TTC549 (cell line): ENCODE data around the gene ST6GALNAC6.

ENCODE experiments used
- FAIRE-seq: peaks from 2 replicates; lab custom pipeline; 2012; peaks lifted over from hg19 to GRCh38; lab: Jason Lieb, UNC

ST6GALNAC6 gene

DNA sequence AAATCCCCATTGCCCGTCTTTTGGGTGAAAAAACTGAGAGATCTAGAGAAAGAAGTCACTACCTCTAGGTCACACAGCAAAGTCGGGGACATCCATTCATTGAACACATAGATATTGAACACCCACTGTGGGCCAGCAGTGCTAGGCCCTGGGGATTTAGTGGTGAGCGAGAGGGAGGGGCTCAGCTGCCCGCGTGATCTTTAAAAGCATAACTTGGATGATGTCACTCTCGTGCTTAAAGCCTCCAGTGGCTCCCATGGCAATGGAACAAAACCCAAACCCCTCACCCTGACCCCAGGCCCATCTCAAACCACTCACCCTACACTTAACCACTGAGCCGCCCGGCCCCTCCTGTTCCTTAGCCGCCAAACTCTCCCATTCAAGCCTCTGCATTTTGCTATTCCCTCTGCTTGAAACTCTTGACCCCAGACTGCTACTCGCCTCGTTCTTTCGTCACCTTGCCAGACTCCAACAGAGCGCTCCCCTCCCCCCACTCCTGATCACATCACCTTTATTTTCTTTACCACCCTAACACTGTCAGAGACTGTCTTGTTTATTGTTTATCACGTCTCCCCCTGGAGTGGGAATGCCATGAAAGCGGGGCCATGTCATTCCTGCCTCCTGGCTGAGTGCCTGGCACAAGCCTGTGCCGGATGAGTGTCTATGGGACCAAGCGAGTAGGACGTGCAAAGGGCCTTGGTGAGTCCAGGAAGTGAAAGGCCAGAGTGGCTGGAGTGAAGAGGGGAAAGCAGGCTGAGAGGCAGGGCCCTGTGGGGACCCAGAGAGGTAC lies 31.9 kb upstream of the ST6GALNAC6 start:
- FAIRE-seq = no peak

DNA sequence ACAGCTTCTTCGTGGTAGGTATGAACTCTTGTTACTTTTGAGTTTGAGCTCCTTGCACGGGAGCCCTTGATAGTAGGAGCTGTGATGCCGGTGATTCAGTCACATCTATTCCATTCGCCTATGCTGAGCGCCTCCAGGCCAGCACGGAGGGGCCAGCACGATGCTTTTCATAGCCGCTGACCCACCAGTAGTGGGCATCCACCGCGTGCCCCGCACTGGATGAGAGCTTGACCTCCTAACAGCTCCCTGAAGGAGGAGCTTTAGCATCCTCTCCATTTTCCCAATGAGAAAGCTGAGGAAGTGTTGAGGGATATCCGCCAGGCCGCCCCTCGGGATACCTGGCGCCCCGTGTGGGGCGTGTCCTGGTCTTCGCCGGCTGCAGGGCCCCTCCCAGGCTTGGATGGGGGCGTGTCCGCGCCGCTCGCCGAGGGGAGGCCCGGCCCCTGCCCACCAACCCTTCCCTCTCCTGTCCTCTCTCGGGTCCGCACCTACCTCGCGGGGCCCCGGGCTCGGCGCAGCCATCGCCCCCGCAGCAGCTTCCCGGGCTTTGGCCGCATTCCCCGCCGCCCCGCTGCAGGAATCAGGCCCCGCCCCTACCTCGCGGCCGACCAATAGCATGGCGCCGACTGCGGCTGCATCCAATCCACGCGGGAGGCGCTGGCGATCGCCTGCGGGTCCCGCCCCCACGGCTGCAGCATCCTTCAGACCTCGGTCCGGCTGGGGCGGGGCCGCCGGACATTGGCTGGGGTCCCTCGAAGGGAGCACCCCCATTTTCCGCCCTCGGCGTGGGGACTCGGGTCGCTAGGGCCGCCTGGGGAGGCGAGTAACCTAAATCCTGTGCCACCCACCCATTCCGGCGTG lies 31.1 kb upstream of the ST6GALNAC6 start, which contains the start of gene PIP5KL1:
Gene PIP5KL1, minus strand, starts transcription at position 547 of the 861 bp plus-strand sequence. Its CDS starts 25 bp downstream, at position 522.
- no peak for FAIRE-seq

DNA sequence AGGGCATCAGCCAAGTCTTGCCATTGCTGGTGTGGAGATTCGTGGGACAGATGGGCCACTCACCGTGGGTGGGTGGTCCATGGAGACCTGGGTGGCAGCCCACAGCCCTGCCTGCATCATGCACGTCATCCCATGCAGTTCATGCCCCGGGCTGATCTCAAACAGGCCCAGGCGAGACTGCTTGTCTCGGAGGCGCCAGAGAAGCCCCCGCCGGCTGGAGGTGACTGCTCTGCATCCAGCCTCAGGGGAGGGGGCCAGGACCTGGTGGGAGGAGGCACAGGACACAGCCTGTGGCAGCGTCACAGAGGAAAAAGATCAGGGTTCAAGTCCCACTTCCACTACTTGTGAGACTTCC lies 30.2 kb upstream of the ST6GALNAC6 start:
- FAIRE-seq = no peak

DNA sequence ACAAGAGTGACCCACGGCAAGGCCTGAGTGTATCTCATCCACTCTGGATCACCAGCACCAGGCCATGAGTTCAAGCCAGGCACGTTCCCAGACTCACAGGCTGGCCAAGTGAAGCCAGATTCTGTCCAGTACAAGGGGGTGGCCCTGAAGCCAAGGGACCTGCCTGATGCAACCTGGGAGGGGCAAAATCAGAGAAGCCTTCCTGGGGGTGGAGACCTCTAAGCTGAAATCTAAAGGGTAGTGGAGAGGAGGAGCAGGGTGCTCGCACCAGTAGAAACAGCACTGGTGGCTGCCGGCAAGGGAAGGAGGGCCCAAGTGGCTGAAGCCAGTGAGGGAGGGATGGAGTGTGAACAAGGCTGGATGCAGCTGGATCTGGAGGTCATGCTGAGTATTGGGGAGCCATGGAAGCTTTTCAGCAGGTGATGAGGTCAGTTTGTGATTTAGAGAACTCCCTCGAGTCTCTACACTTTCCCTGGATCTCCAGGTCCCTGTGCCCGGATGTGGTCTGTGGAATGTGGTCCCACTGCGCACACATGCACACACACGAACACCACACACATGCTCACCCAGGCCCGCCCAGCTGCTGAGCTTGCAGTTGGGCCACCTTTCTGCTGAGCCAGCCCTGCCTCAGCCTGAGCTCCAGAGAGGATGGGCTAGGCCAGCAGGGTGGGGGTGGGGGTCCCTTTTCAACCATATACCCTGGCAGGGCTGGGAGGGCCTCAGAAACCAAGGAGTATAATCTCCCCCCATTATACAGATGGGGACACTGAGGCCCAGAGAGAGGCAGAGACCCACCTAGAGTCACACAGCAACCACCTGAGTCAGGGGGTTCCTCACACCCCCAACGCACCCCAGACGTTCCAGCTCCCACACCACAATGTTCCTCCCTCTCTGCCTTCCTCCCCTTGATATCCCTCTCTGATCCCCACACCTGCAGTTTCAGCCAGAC lies 29.5 kb upstream of the ST6GALNAC6 start:
- FAIRE-seq = no peak

DNA sequence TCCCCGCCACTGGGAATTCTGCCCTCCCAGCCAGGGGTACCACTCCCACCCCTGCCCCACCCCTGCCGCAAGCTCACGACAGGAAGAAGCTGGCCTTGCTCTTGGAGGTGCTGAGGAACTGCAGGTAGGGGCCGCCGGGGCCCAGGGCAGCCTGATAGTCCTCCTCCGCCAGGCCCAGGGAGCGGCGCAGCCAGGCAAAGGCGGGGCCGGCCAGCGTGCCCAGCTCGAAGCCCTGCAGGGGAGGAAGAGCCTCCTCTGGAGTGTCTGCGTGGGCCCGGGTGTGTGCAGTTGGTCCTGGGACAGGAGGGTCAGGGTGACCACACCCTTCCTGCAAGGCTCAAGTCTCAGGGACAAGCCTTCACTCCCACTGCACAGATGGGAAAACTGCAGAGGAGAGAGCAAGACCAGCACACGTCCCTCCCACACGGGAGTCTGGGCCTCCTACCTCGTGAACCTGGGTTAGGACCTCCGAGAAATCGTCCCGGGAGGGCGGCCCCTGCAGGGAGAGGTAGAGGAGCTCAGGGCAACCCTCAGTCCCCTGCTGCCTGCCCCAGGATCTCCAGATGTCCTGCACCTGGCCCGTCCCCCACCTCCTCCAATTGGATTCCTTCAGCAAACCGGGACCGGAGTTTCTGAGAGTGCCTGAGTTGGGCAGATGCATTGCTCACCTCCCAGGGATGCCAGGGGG lies 28.7 kb upstream of the ST6GALNAC6 start:
- FAIRE-seq = no peak

DNA sequence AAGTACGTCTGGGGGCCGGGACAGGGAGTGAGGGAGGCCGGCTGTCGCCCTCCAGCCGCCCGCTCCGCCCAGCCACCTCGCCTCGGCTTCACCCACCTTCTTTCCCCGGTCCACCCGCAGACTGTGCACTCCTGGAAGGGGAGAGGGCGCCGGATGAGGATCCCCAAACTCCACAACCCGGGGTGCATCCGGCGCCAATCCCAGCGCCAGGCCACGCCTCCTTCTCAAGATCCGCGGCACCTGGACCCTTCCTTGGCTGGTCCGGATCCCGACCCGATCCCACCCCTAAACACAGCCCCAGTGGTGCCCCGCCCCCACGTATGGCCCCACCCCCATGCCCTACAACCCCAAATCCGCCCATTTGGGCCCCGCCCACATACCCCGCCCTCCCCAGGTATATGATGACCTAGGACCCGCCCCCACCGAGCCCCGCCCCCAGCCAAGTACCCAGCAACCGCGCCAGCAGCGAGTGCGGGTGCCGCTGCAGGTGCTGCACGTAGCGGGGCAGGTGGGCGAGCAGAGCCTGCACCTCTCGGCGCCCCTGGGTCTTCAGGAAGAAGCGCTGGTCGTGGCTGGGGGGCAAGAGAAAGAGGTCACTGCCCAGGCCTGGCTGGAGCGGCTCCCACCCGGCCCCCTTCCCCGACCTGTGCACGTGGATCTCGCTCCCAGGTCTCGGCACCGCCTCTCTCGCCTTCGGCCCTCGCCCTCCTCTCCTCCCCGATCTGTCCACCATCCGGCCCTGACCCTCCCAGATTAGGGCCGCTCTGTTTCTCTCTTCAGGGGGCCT lies 28.0 kb upstream of the ST6GALNAC6 start:
- FAIRE-seq = no peak

DNA sequence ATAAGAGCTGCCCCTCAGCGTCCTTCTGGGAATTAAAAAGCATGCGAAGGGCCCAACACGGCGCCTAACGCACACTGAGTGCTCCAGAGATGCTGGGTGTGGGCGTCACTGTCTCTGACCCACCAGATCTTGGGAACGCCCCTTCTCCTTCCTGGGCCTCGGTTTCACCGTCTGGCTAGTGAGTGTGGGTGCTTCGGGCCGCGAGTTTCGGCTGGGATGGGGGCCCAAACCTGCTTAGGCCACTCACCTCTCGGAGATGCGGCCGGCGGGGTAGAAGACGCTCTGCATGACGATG lies 27.4 kb upstream of the ST6GALNAC6 start:
- FAIRE-seq = no peak

DNA sequence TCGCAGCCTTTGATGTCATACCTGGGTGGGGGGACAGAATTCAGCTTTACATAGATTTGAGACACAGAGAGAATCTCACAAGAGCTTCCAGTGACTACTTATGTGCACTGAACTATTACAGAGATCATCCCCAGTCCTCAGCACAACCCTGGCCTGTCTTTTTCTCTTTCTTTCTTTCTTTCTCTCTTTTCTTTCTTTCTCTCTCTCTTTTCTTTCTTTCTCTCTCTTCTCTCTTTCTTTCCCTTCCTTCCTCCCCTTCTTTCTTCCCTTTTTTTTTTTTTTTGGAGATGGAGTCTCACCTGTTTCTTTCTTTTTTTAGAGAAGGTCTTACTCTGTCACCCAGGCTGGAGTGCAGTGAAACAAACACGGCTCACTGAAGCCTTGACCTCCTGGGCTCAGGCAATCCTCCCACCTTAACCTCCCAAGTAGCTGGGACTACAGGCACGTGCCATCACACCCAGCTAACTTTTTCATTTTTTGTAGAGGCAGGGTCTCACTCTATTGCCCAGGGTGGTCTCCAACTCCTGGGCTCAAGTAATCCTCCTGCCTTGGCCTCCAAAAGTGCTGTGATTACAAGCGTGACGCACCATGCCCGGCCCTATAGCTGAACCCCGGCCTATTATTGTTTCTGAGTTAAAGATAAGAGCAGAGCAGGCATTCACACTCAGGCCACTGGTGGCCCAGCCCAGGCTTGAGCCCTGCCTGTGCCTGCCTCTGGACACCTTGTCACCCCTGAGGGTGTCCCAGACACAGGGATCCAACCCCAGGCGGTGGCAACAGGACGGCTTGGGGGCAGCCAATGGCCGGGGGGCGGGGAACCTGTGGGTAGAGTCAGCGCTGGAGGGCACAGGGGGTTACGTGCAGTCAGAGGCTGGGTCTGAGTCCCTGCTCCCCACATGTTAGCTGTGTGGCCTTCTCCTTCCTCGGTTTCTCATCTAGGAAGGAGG lies 26.8 kb upstream of the ST6GALNAC6 start:
- FAIRE-seq = no peak

DNA sequence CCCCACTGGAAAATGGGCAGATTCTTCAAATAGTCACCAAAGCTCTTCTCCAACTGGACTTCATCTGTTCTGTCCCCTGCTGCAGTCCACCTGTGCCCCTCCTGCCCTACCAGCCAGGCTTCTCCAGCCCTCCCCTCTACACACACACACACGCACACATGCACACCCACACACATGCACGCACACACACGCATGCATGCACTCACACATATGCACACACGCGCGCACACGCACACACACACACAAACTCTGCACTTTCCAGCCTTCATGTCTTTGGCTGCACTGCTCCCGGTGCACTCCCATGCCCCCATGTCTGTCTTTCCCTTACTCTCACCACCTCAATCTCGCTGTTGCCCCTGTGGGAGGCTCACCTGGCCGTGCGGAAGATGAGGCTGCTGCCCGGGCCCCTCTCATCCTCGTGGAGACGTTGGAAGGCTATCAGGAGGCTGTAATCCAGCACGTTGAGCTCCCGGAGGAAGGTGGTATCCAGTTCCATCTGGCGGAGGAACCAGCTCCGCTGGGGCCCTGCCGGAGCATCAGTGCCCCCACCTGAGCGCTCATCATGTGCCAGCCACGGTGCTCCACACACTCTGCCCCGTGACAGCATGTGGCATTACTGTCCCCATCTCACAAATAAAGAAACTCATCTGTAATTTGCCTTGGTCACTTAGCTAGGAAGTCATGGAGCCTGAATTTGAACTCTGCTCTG lies 25.5 kb upstream of the ST6GALNAC6 start:
- no peak for FAIRE-seq

DNA sequence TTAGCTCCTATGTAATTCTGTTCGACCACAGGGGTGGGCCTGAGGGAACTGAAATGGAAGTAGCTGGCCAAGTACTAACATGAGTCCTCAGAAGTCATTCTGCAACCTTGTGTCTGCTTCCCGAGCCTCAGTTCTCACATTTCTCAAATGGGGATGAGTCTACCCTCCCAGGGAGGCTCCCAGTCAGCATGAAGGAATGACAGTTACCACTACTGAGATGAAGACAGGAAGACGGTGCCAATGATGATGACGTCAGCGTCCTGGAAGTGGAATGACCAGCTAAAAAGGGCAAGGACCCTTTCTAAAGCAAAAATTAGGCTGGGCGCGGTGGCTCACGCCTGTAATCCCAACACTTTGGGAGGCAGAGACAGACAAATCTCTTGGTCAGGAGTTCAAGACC lies 24.4 kb upstream of the ST6GALNAC6 start:
- no peak for FAIRE-seq

DNA sequence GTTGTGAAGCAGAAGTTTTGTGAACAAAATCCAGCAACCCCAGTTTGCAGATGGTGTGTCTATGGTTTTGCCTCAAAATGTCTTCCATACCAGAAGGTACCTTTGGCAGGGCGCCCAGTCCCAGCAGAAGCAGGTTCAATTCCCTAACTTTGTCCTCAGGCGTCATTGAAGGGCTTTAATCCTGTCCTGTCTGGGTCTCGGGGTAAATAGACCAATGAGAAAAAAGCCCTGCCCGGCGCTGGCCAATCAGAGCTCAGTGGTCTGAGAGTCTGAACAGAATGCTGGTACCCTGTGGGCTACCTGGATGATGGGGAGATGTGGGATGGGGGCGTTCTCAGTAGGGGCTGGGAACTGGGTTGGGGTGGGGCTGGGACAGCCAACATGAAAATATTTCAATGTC lies 23.6 kb upstream of the ST6GALNAC6 start:
- no peak for FAIRE-seq

DNA sequence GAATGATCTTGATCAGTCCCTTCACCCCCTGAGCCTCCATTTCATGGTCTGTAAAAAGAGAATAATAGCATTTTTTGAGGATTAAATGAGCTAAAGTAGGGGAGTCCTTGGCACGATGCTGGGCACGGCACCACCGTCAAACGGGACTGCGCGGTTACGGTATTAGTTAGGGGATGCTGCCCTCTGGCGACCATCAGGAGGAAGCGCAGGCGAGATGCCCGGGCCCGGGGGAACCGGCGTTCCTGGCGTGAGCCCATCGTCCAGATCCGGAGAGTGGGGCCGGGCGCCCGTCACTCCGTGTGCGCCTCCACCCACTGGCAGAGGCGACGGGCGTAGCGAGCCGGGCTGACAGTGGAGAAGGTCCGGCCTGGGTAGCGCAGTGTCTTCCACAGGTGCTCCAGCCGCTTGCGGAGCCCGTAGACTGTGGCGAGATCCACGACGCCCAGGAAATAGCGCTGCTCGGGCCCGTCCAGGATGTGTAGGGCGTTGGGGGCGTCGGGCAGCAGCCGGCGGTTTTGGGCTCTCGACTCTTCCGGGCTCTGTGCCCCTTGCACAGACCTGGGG lies 22.2 kb upstream of the ST6GALNAC6 start:
- FAIRE-seq = no peak

DNA sequence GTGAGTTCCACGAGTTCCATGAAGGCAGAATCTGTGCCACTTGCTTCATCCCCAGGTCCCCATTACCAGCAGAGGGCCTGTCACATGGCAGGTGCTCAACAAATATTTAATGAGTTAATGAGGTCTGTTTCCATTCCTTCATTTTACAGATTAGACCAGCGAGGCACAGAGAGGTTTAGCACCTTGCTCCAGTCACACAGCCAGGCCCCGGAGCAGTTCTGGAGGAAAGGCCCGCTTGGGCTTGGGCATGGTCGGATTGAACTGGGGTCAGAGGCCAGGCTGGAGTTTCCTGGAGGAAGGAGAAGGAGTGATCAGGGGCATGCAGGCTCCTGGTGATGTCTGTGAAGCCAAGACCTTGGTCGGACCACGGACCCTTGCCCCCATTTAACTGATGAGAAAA lies 21.4 kb upstream of the ST6GALNAC6 start:
- FAIRE-seq = no peak

DNA sequence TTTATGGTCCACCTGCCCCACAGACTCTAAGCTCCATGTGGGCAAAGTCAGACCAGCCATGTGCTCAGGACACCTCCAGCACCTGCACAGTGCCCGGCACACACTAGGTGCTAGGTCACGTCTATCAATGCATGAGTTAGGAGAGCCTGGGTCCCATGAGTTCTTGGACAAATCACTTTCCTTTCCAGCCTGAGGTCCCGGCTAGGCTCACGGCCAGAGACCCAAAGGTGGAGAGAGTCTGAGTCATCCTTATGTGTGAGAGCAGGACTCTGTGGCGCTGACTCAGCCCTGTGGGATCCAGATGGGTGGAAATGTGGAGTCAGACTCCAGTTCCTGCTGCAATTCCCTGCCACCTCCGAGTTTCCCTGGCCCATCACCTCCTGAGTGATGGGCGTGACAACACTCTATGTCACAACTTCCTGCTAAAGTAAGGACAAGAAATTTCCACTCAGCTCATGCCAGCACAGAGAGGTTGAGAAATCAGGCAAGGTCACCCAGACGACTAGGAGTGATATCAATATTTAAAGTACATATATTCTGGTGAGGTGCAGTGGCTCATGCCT lies 19.9 kb upstream of the ST6GALNAC6 start:
- FAIRE-seq = no peak

DNA sequence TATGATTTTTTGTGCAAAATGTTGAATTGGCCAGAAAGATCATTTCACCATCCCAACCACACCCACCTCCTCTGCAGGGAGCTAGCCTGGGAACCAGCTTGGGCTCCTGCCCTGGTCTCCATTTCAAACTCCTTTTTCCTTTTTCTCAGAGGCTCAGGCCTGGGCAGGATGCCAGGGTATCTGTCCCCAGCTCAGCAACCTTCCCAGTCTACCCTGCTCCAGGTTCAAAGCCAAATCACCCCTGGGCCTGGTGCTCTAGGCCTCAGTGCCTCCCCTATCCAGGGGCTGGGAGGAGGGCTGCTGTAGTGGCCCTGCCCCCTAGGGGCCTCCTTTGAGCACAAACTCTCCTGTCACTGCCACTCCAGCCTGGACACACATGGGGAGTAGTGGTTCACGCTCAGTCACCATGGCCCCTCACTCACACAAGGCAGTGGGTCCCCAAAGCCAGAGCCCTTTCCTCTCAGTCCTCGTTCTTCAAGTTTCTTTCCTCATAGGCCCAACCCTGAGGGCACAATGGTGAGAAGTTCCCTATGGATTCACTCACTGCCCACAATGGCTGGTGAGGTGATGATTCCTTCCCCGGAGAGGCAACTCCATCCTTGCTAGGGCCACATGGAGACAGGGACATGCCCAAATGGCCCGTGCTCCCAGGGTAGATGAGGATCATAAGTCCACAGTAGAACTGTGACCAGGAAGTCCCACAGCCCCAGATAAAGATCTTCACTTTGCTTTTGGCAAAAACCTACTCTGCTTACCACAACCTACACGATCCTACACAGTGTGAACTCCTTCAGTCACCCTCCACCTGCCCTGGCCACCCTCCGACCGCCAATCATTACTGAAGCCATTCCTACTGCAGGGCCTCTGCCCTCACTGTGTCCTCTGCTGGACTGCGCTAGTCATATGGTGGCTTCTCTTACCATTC lies 19.0 kb upstream of the ST6GALNAC6 start:
- FAIRE-seq = no peak

DNA sequence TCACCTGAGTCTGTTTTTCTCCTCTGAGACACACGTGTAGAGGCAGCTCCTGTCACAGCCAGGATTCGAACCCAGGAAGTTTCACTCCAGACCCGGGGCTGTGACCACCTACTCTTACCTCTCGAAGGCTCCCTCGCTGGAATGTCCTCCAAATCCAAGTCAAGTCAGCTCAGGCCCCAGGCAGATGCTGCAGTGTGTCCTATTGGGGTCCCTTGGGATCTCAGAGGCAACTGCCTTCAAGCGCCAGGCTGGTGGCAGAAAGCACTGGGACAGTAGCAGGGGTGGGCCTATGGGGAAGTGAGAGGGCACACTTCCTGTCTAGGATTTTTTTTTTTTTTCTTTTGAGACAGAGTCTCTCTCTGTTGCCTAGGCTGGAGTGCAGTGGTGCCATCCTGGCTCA lies 18.2 kb upstream of the ST6GALNAC6 start:
- FAIRE-seq = no peak
